GM10248 (cell line): Measurements from ENCODE around the gene MSL3B.
"Not testable (repeated sequence)": the region's sequence is repeated elsewhere in the genome, so short reads cannot be mapped to it uniquely, and the experiment has no call there.

Experiments used
- CTCF ChIA-PET: fragments of 300-600 bp; sonication (Branson Sonifier 250); formaldehyde crosslinking; extraction: SDS; loops from one replicate; lab custom pipeline; 2021; ENCODE audit warnings: antibody characterized with exemption; lab: Yijun Ruan, JAX
- POLR2A ChIA-PET: fragments of 350-650 bp; sonication (Branson Sonifier 250); formaldehyde crosslinking; extraction: SDS; loops from one replicate; lab custom pipeline; 2020; ENCODE audit warnings: antibody characterized with exemption; lab: Yijun Ruan, JAX
- DNase-seq: peaks from one replicate; pipeline ENCODE4 v3.0.0; 2012; ENCODE audit errors: extremely low spot score
- TF ChIP-seq, protein P1 (sequence below): IDR thresholded peaks from 2 replicates; pipeline ENCODE4 v1.5.1; 2012; ENCODE audit warnings: mild to moderate bottlenecking, low read depth; ENCODE audit errors: extremely low read depth, missing control alignments, control extremely low read depth

Gene MSL3B

GRCh38 chr2:233901884-233902283, 33.7 kb upstream of the MSL3B start:
- ChIA-PET POLR2A (no interaction called here), CTCF (no interaction called here)
- TF ChIP-seq, protein P1, sequence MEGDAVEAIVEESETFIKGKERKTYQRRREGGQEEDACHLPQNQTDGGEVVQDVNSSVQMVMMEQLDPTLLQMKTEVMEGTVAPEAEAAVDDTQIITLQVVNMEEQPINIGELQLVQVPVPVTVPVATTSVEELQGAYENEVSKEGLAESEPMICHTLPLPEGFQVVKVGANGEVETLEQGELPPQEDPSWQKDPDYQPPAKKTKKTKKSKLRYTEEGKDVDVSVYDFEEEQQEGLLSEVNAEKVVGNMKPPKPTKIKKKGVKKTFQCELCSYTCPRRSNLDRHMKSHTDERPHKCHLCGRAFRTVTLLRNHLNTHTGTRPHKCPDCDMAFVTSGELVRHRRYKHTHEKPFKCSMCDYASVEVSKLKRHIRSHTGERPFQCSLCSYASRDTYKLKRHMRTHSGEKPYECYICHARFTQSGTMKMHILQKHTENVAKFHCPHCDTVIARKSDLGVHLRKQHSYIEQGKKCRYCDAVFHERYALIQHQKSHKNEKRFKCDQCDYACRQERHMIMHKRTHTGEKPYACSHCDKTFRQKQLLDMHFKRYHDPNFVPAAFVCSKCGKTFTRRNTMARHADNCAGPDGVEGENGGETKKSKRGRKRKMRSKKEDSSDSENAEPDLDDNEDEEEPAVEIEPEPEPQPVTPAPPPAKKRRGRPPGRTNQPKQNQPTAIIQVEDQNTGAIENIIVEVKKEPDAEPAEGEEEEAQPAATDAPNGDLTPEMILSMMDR, result no peak
- DNase-seq, result no peak

DNA sequence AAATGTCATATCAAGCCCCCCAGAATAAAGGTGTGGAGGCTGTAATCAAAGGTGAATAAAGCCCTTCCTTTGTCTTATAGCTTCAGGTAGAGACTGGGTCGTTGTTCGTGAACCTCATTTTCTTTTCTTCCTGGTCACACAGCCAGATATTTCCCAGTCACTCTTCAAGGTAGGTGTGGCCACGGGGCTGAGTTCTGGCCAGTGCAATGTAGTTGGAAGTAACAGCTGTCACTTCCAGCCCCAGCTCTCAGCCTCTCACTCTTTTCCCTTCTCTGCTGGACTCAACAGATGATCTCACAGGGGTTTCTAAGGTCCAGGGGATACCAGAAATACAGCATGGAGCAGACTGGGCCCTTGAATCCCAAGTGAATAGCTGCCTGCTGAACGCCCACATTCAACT, 33.2 kb upstream of the MSL3B start:
- TF ChIP-seq, protein P1, result no peak
- no peak for DNase-seq
- ChIA-PET POLR2A (no interaction called here), CTCF (no interaction called here)

DNA sequence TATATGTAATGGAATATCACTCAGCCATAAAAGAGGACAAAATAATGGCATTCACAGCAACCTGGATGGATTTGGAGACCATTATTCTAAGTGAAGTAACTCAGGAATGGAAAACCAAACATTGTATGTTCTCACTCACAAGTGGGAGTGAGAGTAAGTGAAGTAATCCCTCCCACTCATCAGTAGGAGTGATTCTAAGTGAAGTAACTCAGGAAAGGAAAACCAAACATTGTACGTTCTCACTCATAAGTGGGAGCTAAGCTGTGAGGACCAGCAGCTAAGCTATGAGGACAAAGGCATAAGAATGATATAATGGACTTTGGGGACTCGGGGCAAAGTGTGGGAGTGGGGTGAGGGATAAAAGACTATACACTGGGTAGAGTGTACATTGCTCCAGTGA, 28.1 kb upstream of the MSL3B start:
- DNase-seq, POLR2A ChIA-PET, CTCF ChIA-PET: not testable (repeated sequence)

- no peak for DNase-seq
- ChIA-PET CTCF (no interaction called here), POLR2A (no interaction called here)
- TF ChIP-seq, protein P1, result no peak
These were observed 24.6 kb upstream of the MSL3B start for GRCh38 chr2:233892793-233893192.

DNA sequence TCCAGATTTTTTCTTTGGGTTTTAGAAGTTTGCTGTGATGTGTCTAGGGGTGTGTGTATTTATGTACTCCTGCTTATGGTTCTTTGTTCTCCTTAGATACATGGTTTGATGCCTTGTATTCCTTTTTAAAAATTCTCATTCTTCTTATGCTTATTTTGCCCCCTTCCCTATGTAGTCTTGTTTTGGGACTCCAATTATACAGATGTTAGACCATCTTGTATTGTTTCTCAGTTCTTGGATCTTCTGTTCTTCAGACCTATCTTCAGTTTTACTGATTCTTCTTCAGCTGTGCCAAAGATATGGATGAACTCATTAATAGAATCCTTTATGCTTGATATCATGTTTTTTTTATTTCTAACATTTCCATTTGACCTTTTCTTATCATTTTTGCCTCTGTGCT, 14.2 kb upstream of the MSL3B start:
- ChIA-PET CTCF (no interaction called here), POLR2A (no interaction called here)
- TF ChIP-seq, protein P1, result no peak
- no peak for DNase-seq

- CTCF ChIA-PET, result interaction anchor here (2.0 kb wide), 1 partner anchor 15 kb away, joined by 6 read pairs; no protein-coding TSS in a partner anchor
- POLR2A ChIA-PET, DNase-seq: not testable (repeated sequence)
These were observed 3.9 kb upstream of the MSL3B start for GRCh38 chr2:233872125-233872524.

- POLR2A ChIA-PET, result no interaction called here
- no peak for DNase-seq
- TF ChIP-seq, protein P1, result no peak
- CTCF ChIA-PET, result interaction anchor here (2.0 kb wide), 1 partner anchor 14 kb away, joined by 6 read pairs; no protein-coding TSS in a partner anchor
These were observed 3.2 kb upstream of the MSL3B start for GRCh38 chr2:233871432-233871831.

- CTCF ChIA-PET, result interaction anchor here (1.4 kb wide), 1 partner anchor 14 kb away, joined by 3 read pairs; no protein-coding TSS in a partner anchor
- no peak for DNase-seq
- TF ChIP-seq, protein P1, result no peak
- POLR2A ChIA-PET, result no interaction called here
These were observed 1.7 kb downstream of the MSL3B start for GRCh38 chr2:233866479-233866878.
